NCI-H146 treated with DMSO at 0.1 percent for 48 hours (cell line): ENCODE measurements around the gene PRR19.

Experiments used
- DNase-seq: peaks from one replicate; lab custom pipeline; 2025; ENCODE audit not compliant: unreplicated experiment; lab: John Stamatoyannopoulos, UW

PRR19 gene

DNA sequence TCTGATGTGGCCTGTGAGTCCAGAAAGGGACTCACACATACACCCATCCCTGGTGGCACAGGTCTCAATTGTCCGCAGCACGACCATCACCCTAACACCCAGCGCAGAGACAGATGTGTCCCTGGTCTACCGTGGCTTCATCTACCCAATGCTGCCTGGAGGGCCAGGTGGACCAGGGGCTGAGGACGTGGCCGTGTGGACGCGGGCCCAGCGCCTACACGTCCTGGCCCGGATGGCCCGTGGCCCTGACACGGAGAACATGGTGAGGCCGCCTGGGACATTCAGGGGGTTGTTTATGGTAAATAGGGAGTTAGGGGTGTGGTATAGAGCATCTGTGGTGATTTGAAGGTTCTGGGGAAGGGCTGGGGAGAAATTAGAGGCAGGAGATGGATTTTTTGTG, 46.3 kb downstream of the PRR19 start:
- no peak for DNase-seq

DNA sequence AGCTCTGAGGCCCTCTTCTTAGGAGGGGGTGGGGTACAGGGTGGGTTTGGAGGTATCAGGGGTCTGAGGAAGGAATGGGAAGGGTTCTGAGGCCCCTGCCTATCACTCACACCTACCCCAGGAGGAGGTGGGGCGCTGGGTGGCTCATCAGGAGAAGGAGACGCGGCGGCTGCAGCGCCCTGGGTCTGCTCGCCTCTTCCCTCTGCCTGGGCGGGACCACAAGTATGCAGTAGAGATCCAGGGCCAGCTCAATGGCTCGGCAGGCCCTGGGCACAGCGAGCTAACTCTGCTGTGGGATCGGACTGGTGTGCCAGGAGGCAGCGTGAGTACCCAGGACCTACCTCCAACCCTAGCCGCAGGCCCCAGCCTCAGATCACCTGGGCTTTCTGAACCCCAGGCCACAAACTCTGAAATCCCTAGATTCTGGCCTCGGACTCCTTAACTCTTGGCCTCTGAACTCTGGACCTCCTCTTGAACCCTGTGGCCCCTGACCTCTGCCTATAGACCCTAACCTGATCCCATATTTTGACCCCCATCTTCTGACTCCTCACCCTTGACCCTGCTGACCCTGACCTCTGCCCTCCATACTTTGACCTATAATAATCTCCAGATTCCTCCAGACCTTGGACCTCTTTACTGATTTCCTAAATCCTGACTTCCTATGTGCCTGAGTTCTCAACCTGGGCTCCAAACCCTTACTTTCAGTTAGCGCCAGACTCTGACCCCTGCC, 47.6 kb downstream of the PRR19 start:
- DNase-seq, result no peak

DNA sequence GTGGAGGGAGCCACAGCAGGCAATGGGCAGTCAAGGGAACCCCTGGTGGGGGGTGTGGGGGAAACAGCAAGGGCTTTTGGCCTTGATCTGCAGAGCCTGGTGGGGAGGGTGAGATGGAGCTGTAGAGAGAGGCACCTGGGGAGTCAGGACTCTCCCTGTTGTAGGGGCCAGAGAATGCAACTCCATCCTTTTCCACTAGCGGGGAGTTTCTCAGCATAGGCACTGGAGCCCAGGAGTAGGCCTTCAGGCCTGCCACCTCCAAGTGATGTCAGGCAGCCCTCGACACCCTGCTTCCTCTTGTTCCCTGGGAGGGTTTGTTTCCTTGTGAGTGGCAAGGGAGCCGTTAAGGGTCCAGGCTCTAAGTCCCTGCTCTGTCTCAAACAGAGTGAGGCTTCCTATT, 48.5 kb downstream of the PRR19 start:
- DNase-seq, result no peak

- DNase-seq, result no peak
Observed at GRCh38 chr19:42351079-42351735, 49.3 kb downstream of the PRR19 start.

- DNase-seq, result no peak
Observed at GRCh38 chr19:42352301-42353259, 50.6 kb downstream of the PRR19 start.

- DNase-seq, result no peak
Observed at GRCh38 chr19:42353341-42354015, 51.5 kb downstream of the PRR19 start.

GRCh38 chr19:42355896-42356295, 54.0 kb downstream of the PRR19 start:
- no peak for DNase-seq

DNA sequence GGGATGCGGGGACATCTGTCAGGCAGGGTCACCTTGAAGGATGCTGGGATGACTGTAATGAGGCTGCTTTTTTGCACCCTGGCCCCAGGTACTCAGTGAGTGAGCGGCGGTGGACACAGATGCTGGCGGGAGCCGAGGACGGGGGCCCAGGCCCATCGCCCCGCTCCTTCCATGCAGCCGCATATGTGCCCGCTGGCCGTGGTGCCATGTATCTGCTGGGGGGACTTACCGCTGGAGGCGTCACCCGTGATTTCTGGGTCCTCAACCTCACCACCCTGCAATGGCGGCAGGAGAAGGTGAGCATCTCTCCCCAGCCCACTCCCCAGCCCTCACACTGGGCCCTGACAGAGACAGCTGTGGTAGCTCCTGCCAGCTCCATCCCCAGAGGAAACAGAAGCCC, 54.8 kb downstream of the PRR19 start:
- DNase-seq, result no peak

GRCh38 chr19:42357290-42357689, 55.4 kb downstream of the PRR19 start:
- no peak for DNase-seq
